H1 (cell line): Measurements from ENCODE around the gene PFKP. TPM values are rescaled to one million over a fixed set of nuclear protein-coding genes. Genes with fewer than 3 reads are reported as not detected.

ENCODE experiments used
- CREB1 ChIP-seq: IDR thresholded peaks from 2 replicates; pipeline ENCODE4 v1.6.1; 2012; ENCODE audit warnings: inconsistent platforms
- KDM1A ChIP-seq: fragments of 200-600, 300-600 bp; sonication (generic); IDR thresholded peaks from 2 replicates; pipeline ENCODE4 v1.7.1; 2016; ENCODE audit warnings: mild to moderate bottlenecking, low read length, borderline replicate concordance
- KDM4A ChIP-seq: IDR thresholded peaks from one replicate; pipeline ENCODE4 v1.7.1; 2012; ENCODE audit warnings: low read depth, mild to moderate bottlenecking, moderate library complexity, low read length, inconsistent platforms; ENCODE audit not compliant: severe bottlenecking
- RAD21 ChIP-seq, 2 experiments: IDR thresholded peaks in 1 of 2; conservative IDR thresholded peaks in 1 of 2; 2 replicates each; pipeline ENCODE4 v1.6.1; 2011; ENCODE audit warnings: low read depth in 2 of 2, low read length in 2 of 2, improper control_type of control experiment in 1 of 2, inconsistent platforms in 1 of 2, mild to moderate bottlenecking in 1 of 2, moderate library complexity in 1 of 2
- USF2 ChIP-seq: IDR thresholded peaks from 2 replicates; pipeline ENCODE4 v1.6.1; 2011; ENCODE audit warnings: low read length, improper control_type of control experiment
- polyA plus RNA-seq, 7 experiments: library from polyadenylated mRNA; depleted of rRNA in 3 of 7; stranded (reverse) in 5 of 7; unstranded in 2 of 7; fragments of >200 nt in 5 of 7; fragments of 200-250 nt in 2 of 7; gene quantifications; 1 replicate in 5 of 7; 2 replicates in 1 of 7; 4 replicates in 1 of 7; pipeline versions ENCODE4 v1.2.1 to v1.2.3, GENCODE V29; 2011 to 2013; ENCODE audit warnings: missing spikeins in 2 of 7, mixed read lengths in 2 of 7
- total RNA-seq: library from RNA; stranded (reverse); fragmentation: NEBNext Ultra II Directional; extraction: Animal tissue kit (Norgen Biotek cat#: 25700); gene quantifications from 2 replicates; pipeline ENCODE4 v1.2.1, GENCODE V29; 2021

PFKP gene
- total and polyA plus RNA-seq, 2 of the 8 experiments (the other 6 are each of a cell fraction or from before 2014, with no cell fraction given) = 51.2 to 128 TPM

- TF ChIP-seq KDM4A (no peak), RAD21 (IDR thresholded peaks at IDR 0.05 in 1 of 2, conservative IDR thresholded peaks at IDR 0.05 in 1 of 2; ENCODE audit: low read depth in 2 of 2, low read length in 2 of 2) (no peak), USF2 (no peak), KDM1A (no peak), CREB1 (no peak)
Measured at GRCh38 chr10:3095373-3096139, 28.2 kb downstream of the PFKP start (continued).
